ENCODE measurements around the gene TRPC6.

GRCh38 chr11:101509922-101510321, 73.9 kb downstream of the TRPC6 start:
- TF ChIP-seq POLR2AphosphoS5 (IDR thresholded peaks at IDR 0.05) (no peak), CTCF (IDR thresholded peaks at IDR 0.05) (no peak), EP300 (IDR thresholded peaks at IDR 0.05) (no peak)

Data from suprapubic skin (tissue), 4 donors.